ENCODE data around the gene MYADML2. TPM values are rescaled to one million over a fixed set of nuclear protein-coding genes. Genes with fewer than 3 reads are reported as not detected.
"Not testable (repeated sequence)": the region's sequence is repeated elsewhere in the genome, so short reads cannot be mapped to it uniquely, and the experiment has no call there.

MYADML2 gene
- total and polyA plus RNA-seq, 4 donors: not detected

GRCh38 chr17:81922566-81923301, 24.3 kb downstream of the MYADML2 start:
- no peaks in the 10 kb centered on the region for H3K9me3 ChIP-seq (ENCODE audit: control insufficient read depth, low read length)
- H3K27ac ChIP-seq (ENCODE audit: low read depth in 1 of 2, low read length in 2 of 2): no peak overlapping the region
- H3K4me1 ChIP-seq (ENCODE audit: control insufficient read depth in 1 of 2, insufficient read depth in 2 of 2, low read length in 2 of 2): no peaks in the 10 kb centered on the region
- DNase-seq (no peak), ATAC-seq (ENCODE audit: low FRiP score) (no peak)
- H3K4me3 ChIP-seq (ENCODE audit: low read length in 2 of 2): no peak overlapping the region
- intact Hi-C loops (cut with DNase I): no loop called here
- H3K36me3 ChIP-seq (ENCODE audit: control insufficient read depth in 1 of 2, insufficient read depth in 2 of 2, low read length in 1 of 2): peaks cover 0 to 3% of the 10 kb centered on the region in 2 donors
- no peaks in the 10 kb centered on the region for H3K27me3 ChIP-seq (ENCODE audit: control insufficient read depth in 1 of 2, insufficient read depth in 2 of 2, low read length in 1 of 2)
- WGBS, 2 donors: 87 to 88% methylated on average over 49 to 58 of the region's 58 CpGs

DNA sequence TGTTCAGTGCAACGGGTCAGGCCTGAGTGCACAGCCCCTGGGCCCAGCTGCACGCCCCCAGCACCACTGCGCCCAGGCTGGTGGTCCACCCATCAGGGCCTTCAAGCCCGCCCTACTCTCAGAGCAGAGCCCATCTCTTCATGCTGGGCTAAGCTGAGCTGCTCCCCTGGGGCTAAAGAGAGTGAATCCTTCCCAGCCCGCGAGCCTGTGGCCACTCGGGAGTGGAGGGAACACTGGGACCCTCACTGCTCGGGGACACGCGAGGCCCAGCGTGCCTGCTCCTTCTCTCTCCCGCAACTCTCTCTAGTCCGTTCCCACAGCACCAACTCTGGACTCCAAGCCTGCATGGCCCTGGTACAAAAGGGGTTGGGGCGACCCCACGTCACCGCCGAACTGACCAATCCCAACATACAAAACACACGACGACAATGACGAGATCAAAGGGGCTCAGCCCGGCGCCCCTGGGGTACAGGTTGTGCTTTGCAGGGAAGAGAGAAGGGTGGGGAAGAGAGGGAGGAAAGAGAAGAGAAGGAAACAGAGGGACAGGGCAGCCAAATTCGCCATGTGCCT, 25.0 kb downstream of the MYADML2 start:
- 93 to 94% methylated on average over 23 of the region's 23 CpGs for WGBS, 2 donors
- Histone ChIP-seq H3K9me3 (ENCODE audit: control insufficient read depth, low read length) (no peaks in the 10 kb centered on the region), H3K4me3 (ENCODE audit: low read length in 2 of 2) (no peak overlapping the region), H3K27ac (ENCODE audit: low read depth in 1 of 2, low read length in 2 of 2) (no peak overlapping the region), H3K4me1 (ENCODE audit: control insufficient read depth in 1 of 2, insufficient read depth in 2 of 2, low read length in 2 of 2) (no peaks in the 10 kb centered on the region), H3K27me3 (ENCODE audit: control insufficient read depth in 1 of 2, insufficient read depth in 2 of 2, low read length in 1 of 2) (no peaks in the 10 kb centered on the region), H3K36me3 (ENCODE audit: control insufficient read depth in 1 of 2, insufficient read depth in 2 of 2, low read length in 1 of 2) (peaks cover 0 to 3% of the 10 kb centered on the region in 2 donors)
- DNase-seq (no peak), ATAC-seq (ENCODE audit: low FRiP score) (no peak)
- intact Hi-C loops (cut with DNase I): no loop called here

DNA sequence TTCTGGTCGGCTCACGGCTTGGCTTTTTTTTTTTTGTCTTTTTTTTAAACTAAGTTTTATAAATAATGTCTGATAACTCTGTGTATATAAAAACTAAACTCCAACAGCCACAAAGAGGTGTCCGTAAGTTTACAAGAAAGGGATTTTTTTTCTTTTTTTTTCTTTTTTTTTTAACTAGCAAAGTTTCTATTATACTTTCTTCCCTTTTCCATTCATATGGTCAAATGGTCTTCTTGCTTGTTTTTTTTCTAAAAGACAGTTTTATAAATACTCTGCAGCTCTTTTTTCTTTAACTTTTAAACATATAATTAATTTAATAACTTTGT, 25.5 kb downstream of the MYADML2 start:
- Histone ChIP-seq H3K9me3 (ENCODE audit: control insufficient read depth, low read length) (no peaks in the 10 kb centered on the region), H3K27ac (ENCODE audit: low read depth in 1 of 2, low read length in 2 of 2) (no peak overlapping the region), H3K4me1 (ENCODE audit: control insufficient read depth in 1 of 2, insufficient read depth in 2 of 2, low read length in 2 of 2) (no peaks in the 10 kb centered on the region), H3K4me3 (ENCODE audit: low read length in 2 of 2) (no peak overlapping the region), H3K36me3 (ENCODE audit: control insufficient read depth in 1 of 2, insufficient read depth in 2 of 2, low read length in 1 of 2) (peaks cover 0 to 3% of the 10 kb centered on the region in 2 donors), H3K27me3 (ENCODE audit: control insufficient read depth in 1 of 2, insufficient read depth in 2 of 2, low read length in 1 of 2) (no peaks in the 10 kb centered on the region)
- no peak for DNase-seq
- intact Hi-C loops (cut with DNase I): no loop called here
- 87 to 90% methylated on average over 3 of the region's 3 CpGs for WGBS, 2 donors
- ATAC-seq (ENCODE audit: low FRiP score): no peak

DNA sequence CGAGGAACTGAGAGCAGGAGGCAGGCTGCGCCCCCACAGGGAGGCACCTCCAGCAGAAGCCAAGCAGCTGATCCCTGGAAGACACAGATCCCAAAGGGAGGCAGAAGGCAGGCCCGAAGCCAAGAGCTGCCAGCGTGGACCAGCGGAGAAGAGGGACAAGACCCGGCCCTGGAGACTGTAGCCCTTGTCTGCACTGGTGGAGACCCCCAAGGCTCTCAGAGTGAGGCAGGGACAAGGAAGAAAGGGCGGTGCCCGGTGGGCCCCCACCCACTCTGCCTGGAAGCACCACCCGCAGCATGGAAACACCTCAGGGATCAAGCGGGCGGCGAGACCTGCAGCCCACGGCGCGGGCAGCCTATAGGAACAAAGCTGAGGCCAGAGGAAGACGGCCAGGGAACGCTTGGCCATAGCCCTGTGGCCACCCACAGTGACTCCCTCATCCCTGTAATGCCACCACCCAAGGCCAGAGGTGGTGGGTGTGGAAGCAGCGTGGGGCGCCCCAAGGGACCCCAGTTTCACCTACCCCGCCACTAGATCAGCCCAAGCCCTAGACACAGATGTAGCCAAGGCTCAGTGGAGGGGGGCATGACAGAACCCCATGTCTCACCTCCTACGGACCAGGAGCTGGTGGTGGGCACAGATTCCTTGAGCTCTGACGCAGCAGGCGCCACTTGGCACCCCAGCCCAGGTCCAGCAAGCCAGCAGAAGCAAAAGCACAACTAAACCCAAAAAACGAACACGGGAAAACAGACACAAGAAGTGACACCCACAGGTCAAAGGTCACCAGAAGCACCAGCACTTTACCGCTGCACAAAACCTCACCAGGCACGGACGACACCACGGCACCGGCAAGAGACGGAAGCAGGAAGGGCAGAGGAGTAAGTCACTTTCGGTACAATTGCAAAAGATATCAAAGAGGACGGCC, 26.2 kb downstream of the MYADML2 start:
- H3K9me3 ChIP-seq (ENCODE audit: control insufficient read depth, low read length): no peaks in the 10 kb centered on the region
- intact Hi-C loops (cut with DNase I): no loop called here
- DNase-seq (no peak), ATAC-seq (ENCODE audit: low FRiP score) (no peak)
- H3K27ac ChIP-seq (ENCODE audit: low read depth in 1 of 2, low read length in 2 of 2): no peak overlapping the region
- WGBS, 2 donors: 87 to 88% methylated on average over 32 to 33 of the region's 33 CpGs
- no peak overlapping the region for H3K4me3 ChIP-seq (ENCODE audit: low read length in 2 of 2)
- H3K27me3 ChIP-seq (ENCODE audit: control insufficient read depth in 1 of 2, insufficient read depth in 2 of 2, low read length in 1 of 2): no peaks in the 10 kb centered on the region
- no peaks in the 10 kb centered on the region for H3K4me1 ChIP-seq (ENCODE audit: control insufficient read depth in 1 of 2, insufficient read depth in 2 of 2, low read length in 2 of 2)
- peaks cover 0 to 3% of the 10 kb centered on the region in 2 donors for H3K36me3 ChIP-seq (ENCODE audit: control insufficient read depth in 1 of 2, insufficient read depth in 2 of 2, low read length in 1 of 2)

DNA sequence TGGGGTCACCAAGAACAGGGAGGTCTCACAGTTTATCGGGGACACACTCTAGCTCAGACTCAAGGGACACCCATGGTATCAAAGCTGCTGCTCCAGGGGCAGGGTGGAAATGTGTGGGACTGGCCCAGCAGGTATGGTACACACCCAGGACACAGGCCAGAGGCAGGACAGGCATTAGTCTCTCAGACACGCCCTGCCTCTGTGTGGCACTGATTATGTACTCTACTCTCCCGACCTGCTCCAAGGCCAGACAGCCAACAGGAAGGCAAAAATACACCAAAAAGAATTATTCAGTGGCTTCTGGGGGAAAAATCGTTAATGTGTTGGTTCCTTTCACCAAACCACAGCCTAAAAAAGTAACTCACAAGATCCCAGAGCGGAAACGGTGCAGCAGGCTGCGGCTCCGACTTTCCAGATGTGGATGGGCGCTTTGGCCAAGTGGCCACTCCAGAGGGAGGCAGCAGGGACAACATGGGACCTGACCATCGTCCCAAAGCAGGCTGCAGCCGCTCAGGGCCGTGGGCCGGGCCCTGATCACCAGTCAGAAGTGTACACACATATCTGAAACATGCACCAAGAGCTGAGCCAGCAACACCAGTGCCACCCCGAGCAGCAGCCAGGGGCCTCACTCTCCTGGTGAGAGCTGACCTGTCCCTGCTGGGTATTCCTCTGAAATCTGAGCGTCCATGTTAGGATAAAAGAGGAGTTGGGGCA, 28.0 kb downstream of the MYADML2 start:
- intact Hi-C loops (cut with DNase I): no loop called here
- Histone ChIP-seq H3K27me3 (ENCODE audit: control insufficient read depth in 1 of 2, insufficient read depth in 2 of 2, low read length in 1 of 2) (no peaks in the 10 kb centered on the region), H3K4me1 (ENCODE audit: control insufficient read depth in 1 of 2, insufficient read depth in 2 of 2, low read length in 2 of 2) (no peaks in the 10 kb centered on the region), H3K4me3 (ENCODE audit: low read length in 2 of 2) (no peak overlapping the region), H3K36me3 (ENCODE audit: control insufficient read depth in 1 of 2, insufficient read depth in 2 of 2, low read length in 1 of 2) (peaks cover 0 to 3% of the 10 kb centered on the region in 2 donors), H3K27ac (ENCODE audit: low read depth in 1 of 2, low read length in 2 of 2) (no peak overlapping the region), H3K9me3 (ENCODE audit: control insufficient read depth, low read length) (no peaks in the 10 kb centered on the region)
- no peak for ATAC-seq (ENCODE audit: low FRiP score)
- no peak for DNase-seq
- WGBS, 2 donors: 83 to 93% methylated on average over 14 to 15 of the region's 15 CpGs

DNA sequence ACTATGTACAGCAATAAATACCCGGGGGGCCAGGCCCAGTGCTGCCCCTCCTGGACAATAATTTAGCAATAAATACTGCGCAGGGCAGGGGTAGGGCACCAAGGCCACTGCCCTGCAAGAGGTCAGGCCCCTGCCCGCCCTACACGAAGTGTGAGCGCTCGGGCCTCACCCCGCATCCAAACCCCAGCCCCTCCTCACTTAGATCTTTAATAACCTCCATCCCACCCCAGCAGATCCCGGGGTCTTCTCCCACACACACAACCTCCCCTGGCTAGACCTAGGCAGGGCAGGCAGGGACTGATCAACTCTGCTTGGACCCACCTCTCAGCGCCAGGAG, 28.7 kb downstream of the MYADML2 start:
- H3K4me1 ChIP-seq (ENCODE audit: control insufficient read depth in 1 of 2, insufficient read depth in 2 of 2, low read length in 2 of 2); H3K9me3 ChIP-seq (ENCODE audit: control insufficient read depth, low read length); intact Hi-C loops (cut with DNase I); DNase-seq; H3K27ac ChIP-seq (ENCODE audit: low read depth in 1 of 2, low read length in 2 of 2); H3K4me3 ChIP-seq (ENCODE audit: low read length in 2 of 2); H3K36me3 ChIP-seq (ENCODE audit: control insufficient read depth in 1 of 2, insufficient read depth in 2 of 2, low read length in 1 of 2); H3K27me3 ChIP-seq (ENCODE audit: control insufficient read depth in 1 of 2, insufficient read depth in 2 of 2, low read length in 1 of 2): not testable (repeated sequence)
- peak; percentile 1 for ATAC-seq (ENCODE audit: low FRiP score)
- 31 to 33% methylated on average over 9 of the region's 9 CpGs for WGBS, 2 donors

GRCh38 chr17:81917565-81918332, 29.3 kb downstream of the MYADML2 start, which contains the start of gene SIRT7:
Gene SIRT7 (minus strand): TSS chr17:81918176. CDS start chr17:81918131, 45 bp downstream.
- DNase-seq (peak; percentile 77 to 93), ATAC-seq (ENCODE audit: low FRiP score) (peak; percentile 77)
- Histone ChIP-seq H3K4me1 (ENCODE audit: control insufficient read depth in 1 of 2, insufficient read depth in 2 of 2, low read length in 2 of 2) (no peaks in the 10 kb centered on the region), H3K9me3 (ENCODE audit: control insufficient read depth, low read length) (no peaks in the 10 kb centered on the region), H3K27ac (ENCODE audit: low read depth in 1 of 2, low read length in 2 of 2) (no peak within 1 kb of the TSS), H3K36me3 (ENCODE audit: control insufficient read depth in 1 of 2, insufficient read depth in 2 of 2, low read length in 1 of 2) (peaks cover 0 to 3% of the 10 kb centered on the region in 2 donors), H3K27me3 (ENCODE audit: control insufficient read depth in 1 of 2, insufficient read depth in 2 of 2, low read length in 1 of 2) (no peaks in the 10 kb centered on the region), H3K4me3 (ENCODE audit: low read length in 2 of 2) (peak within 1 kb of the TSS; percentile 80 to 86)
- intact Hi-C loops (cut with DNase I): no loop called here
- 1% methylated on average over 83 to 94 of the region's 94 CpGs for WGBS, 2 donors
